Measurements from ENCODE around the gene MEFV.
A peak's percentile ranks its signal among the peaks of the same experiment; 100 is the strongest.

Gene MEFV

DNA sequence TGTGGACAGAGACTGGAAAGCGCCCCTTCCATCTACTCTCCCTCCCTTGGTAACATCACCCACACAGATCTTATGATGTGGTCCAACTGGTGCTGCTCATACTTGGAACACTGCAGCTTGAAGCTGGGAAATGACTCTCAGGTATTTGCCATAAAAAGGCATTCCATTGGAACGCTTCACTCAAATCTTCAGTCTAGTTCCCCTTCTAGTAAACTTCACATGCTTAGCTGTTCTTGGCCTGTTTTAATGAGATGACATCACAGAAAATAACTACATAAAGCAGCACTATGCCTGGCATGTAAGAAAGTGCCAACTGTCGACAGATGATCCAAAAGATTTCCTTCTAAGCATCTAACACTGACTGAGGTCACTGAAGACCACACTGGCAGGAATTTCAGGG is 36.2 kb upstream of the MEFV start:
- H3K4me3 ChIP-seq (ENCODE audit: control insufficient read depth in 1 of 7, extremely low read depth in 1 of 7, insufficient read depth in 4 of 7, low read depth in 2 of 7, low read length in 6 of 7): peak overlapping the region in 1 of 7 experiments; percentile 48
- no peak for DNase-seq
- H3K36me3 ChIP-seq (ENCODE audit: control insufficient read depth in 4 of 4, insufficient read depth in 4 of 4, low read length in 3 of 4): peaks cover 27 to 68% (median 54%) of the 10 kb centered on the region in 4 experiments
- CTCF ChIA-PET: interaction anchor here (0.6 kb wide), 1 partner anchor 23 kb away, joined by 3 read pairs; no protein-coding TSS in a partner anchor
- POLR2A ChIA-PET: no interaction called here
- WGBS (ENCODE audit: insufficient coverage): 97% methylated on average over 3 of the region's 3 CpGs
- H3K4me1 ChIP-seq (ENCODE audit: control extremely low read depth in 1 of 4, control insufficient read depth in 4 of 4, insufficient read depth in 4 of 4, low read length in 3 of 4): no peaks in the 10 kb centered on the region
- H3K27me3 ChIP-seq (replicated peaks in 2 of 5; ENCODE audit: control insufficient read depth in 4 of 5, insufficient read depth in 5 of 5, low read length in 4 of 5): no peaks in the 10 kb centered on the region
- peaks cover 4 to 86% (median 76%) of the 10 kb centered on the region in 5 experiments for H3K9me3 ChIP-seq (ENCODE audit: control extremely low read depth in 1 of 5, control insufficient read depth in 4 of 5, insufficient read depth in 2 of 5, low read depth in 1 of 5, low read length in 4 of 5)
- H3K27ac ChIP-seq (ENCODE audit: insufficient read depth in 1 of 2, low read depth in 1 of 2, low read length in 2 of 2, poor library complexity in 1 of 2, severe bottlenecking in 2 of 2): no peak overlapping the region

DNA sequence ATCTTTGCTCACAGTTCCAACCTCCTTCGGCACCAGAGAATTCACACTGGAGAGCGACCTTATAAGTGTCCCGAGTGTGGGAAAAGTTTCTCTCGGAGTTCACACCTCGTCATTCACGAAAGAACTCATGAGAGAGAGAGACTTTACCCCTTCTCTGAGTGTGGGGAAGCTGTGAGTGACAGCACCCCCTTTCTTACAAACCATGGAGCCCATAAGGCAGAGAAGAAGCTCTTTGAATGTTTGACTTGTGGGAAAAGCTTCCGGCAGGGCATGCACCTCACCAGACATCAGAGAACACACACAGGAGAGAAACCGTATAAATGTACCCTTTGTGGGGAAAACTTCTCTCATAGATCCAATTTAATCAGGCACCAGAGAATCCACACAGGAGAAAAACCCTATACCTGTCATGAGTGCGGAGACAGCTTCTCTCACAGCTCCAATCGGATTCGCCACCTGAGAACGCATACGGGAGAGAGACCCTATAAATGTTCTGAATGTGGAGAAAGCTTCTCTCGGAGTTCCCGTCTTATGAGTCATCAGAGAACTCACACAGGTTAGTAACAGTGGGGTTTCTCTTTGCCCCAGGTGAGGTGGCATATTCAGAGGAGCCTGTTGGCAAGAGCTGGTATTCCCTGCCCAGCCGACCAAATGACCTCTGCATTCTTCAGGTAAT is 33.7 kb upstream of the MEFV start:
- H3K36me3 ChIP-seq (ENCODE audit: control insufficient read depth in 4 of 4, insufficient read depth in 4 of 4, low read length in 3 of 4): peaks cover 35 to 83% (median 74%) of the 10 kb centered on the region in 4 experiments
- H3K27me3 ChIP-seq (replicated peaks in 2 of 5; ENCODE audit: control insufficient read depth in 4 of 5, insufficient read depth in 5 of 5, low read length in 4 of 5): no peaks in the 10 kb centered on the region
- peak overlapping the region in 2 of 7 experiments; percentile 13 to 43 for H3K4me3 ChIP-seq (ENCODE audit: control insufficient read depth in 1 of 7, extremely low read depth in 1 of 7, insufficient read depth in 4 of 7, low read depth in 2 of 7, low read length in 6 of 7)
- CTCF ChIA-PET: interaction anchor here (0.6 to 1.8 kb wide), 4 partner anchors 21 to 154 kb away, joined by 3 to 4 read pairs (median 3); no protein-coding TSS in a partner anchor
- WGBS (ENCODE audit: insufficient coverage): 97% methylated on average over 14 of the region's 16 CpGs
- DNase-seq: peak in 1 of 3 donors; percentile 12
- POLR2A ChIA-PET: no interaction called here
- H3K9me3 ChIP-seq (ENCODE audit: control extremely low read depth in 1 of 5, control insufficient read depth in 4 of 5, insufficient read depth in 2 of 5, low read depth in 1 of 5, low read length in 4 of 5): peaks cover 4 to 89% (median 79%) of the 10 kb centered on the region in 5 experiments
- H3K4me1 ChIP-seq (ENCODE audit: control extremely low read depth in 1 of 4, control insufficient read depth in 4 of 4, insufficient read depth in 4 of 4, low read length in 3 of 4): peaks cover 0 to 1% (median under 1%) of the 10 kb centered on the region in 4 experiments
- H3K27ac ChIP-seq (ENCODE audit: insufficient read depth in 1 of 2, low read depth in 1 of 2, low read length in 2 of 2, poor library complexity in 1 of 2, severe bottlenecking in 2 of 2): no peak overlapping the region

DNA sequence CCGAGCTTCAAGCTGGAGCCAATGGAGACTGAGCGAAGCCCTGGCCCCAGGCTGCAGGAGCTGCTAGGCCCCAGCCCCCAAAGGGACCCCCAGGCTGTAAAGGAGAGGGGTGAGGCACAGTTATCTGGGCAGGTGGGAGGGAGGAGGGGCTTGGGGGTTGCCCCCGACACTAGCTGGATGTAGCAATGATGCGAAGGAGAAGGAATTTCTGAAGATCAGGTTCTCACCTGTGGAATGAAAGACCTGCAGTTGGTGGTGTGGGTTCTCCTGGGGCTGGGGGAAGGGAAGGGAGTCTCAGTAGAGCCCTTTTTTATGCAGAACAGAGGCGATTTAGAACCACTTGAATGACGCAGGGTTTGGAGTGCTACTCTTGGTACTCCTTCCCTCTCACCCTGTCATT is 28.7 kb upstream of the MEFV start:
- Histone ChIP-seq H3K9me3 (ENCODE audit: control extremely low read depth in 1 of 5, control insufficient read depth in 4 of 5, insufficient read depth in 2 of 5, low read depth in 1 of 5, low read length in 4 of 5) (peaks cover 0 to 47% (median 36%) of the 10 kb centered on the region in 5 experiments), H3K4me1 (ENCODE audit: control extremely low read depth in 1 of 4, control insufficient read depth in 4 of 4, insufficient read depth in 4 of 4, low read length in 3 of 4) (peaks cover 2 to 28% (median 26%) of the 10 kb centered on the region in 4 experiments), H3K27ac (ENCODE audit: insufficient read depth in 1 of 2, low read depth in 1 of 2, low read length in 2 of 2, poor library complexity in 1 of 2, severe bottlenecking in 2 of 2) (no peak overlapping the region), H3K36me3 (ENCODE audit: control insufficient read depth in 4 of 4, insufficient read depth in 4 of 4, low read length in 3 of 4) (peaks cover 25 to 52% (median 48%) of the 10 kb centered on the region in 4 experiments), H3K4me3 (ENCODE audit: control insufficient read depth in 1 of 7, extremely low read depth in 1 of 7, insufficient read depth in 4 of 7, low read depth in 2 of 7, low read length in 6 of 7) (peak overlapping the region in 5 of 7 experiments; percentile 77 to 93 (median 87)), H3K27me3 (replicated peaks in 2 of 5; ENCODE audit: control insufficient read depth in 4 of 5, insufficient read depth in 5 of 5, low read length in 4 of 5) (no peaks in the 10 kb centered on the region)
- ChIA-PET CTCF (interaction anchor here (1.7 to 1.8 kb wide), 2 partner anchors 11 to 22 kb away, joined by 3 to 7 read pairs; no protein-coding TSS in a partner anchor), POLR2A (interaction anchor here (0.9 kb wide), 1 partner anchor 13 kb away, joined by 3 read pairs; no protein-coding TSS in a partner anchor)
- no peak for DNase-seq
- WGBS (ENCODE audit: insufficient coverage): 92% methylated on average over 6 of the region's 6 CpGs

DNA sequence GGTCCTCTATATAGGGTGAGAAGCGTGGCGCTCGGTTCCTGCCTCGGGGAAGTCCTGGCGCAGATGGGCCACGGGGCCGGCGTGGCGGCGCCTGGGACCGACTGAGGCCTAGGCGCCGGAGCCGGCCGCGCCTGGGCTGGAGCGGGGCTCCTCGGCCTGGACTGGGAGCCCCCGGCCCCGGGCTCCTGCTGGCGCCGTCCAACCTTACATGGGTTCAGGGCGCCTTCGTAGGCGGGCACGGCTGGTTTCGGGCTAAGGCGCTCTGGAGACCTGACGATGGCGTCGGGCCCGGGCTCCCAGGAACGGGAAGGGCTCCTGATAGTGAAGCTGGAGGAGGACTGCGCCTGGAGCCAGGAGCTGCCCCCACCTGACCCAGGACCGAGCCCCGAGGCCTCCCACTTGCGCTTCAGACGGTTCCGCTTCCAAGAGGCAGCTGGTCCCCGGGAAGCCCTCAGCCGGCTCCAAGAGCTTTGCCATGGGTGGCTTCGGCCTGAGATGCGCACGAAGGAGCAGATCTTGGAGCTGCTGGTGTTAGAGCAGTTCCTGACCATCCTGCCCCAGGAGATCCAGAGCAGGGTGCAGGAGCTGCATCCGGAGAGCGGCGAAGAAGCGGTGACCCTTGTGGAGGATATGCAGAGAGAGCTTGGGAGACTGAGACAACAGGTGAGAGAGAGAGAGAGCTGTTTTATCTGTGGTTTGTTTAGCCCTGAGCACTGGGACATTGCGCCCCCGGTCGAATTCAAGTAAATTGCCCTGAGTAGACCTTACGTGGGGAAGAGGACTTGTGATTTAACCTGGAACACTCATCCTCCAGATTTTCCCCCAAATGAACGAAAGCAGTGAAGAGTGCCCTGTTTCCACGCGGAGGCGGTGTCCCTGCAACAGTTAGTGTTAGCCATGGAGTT is 27.4 kb upstream of the MEFV start:
- CTCF ChIA-PET: interaction anchor here (1.1 to 2.5 kb wide), 5 partner anchors 13 to 173 kb away, joined by 3 to 7 read pairs (median 6); no protein-coding TSS in a partner anchor
- POLR2A ChIA-PET: interaction anchor here (0.7 to 2.0 kb wide), 6 partner anchors 20 to 173 kb away, joined by 3 to 8 read pairs (median 6); partner anchors contain the start of genes ZNF200 and ZSCAN32
- Histone ChIP-seq H3K4me3 (ENCODE audit: control insufficient read depth in 1 of 7, extremely low read depth in 1 of 7, insufficient read depth in 4 of 7, low read depth in 2 of 7, low read length in 6 of 7) (peak overlapping the region; percentile 76 to 93 (median 84)), H3K27ac (ENCODE audit: insufficient read depth in 1 of 2, low read depth in 1 of 2, low read length in 2 of 2, poor library complexity in 1 of 2, severe bottlenecking in 2 of 2) (peak overlapping the region; percentile 89 to 96), H3K4me1 (ENCODE audit: control extremely low read depth in 1 of 4, control insufficient read depth in 4 of 4, insufficient read depth in 4 of 4, low read length in 3 of 4) (peaks cover 2 to 28% (median 26%) of the 10 kb centered on the region in 4 experiments), H3K27me3 (replicated peaks in 2 of 5; ENCODE audit: control insufficient read depth in 4 of 5, insufficient read depth in 5 of 5, low read length in 4 of 5) (no peaks in the 10 kb centered on the region), H3K9me3 (ENCODE audit: control extremely low read depth in 1 of 5, control insufficient read depth in 4 of 5, insufficient read depth in 2 of 5, low read depth in 1 of 5, low read length in 4 of 5) (peaks cover 0 to 34% (median 22%) of the 10 kb centered on the region in 5 experiments), H3K36me3 (ENCODE audit: control insufficient read depth in 4 of 4, insufficient read depth in 4 of 4, low read length in 3 of 4) (peaks cover 11 to 38% (median 35%) of the 10 kb centered on the region in 4 experiments)
- 7% methylated on average over 54 of the region's 56 CpGs for WGBS (ENCODE audit: insufficient coverage)
- no peak for DNase-seq

DNA sequence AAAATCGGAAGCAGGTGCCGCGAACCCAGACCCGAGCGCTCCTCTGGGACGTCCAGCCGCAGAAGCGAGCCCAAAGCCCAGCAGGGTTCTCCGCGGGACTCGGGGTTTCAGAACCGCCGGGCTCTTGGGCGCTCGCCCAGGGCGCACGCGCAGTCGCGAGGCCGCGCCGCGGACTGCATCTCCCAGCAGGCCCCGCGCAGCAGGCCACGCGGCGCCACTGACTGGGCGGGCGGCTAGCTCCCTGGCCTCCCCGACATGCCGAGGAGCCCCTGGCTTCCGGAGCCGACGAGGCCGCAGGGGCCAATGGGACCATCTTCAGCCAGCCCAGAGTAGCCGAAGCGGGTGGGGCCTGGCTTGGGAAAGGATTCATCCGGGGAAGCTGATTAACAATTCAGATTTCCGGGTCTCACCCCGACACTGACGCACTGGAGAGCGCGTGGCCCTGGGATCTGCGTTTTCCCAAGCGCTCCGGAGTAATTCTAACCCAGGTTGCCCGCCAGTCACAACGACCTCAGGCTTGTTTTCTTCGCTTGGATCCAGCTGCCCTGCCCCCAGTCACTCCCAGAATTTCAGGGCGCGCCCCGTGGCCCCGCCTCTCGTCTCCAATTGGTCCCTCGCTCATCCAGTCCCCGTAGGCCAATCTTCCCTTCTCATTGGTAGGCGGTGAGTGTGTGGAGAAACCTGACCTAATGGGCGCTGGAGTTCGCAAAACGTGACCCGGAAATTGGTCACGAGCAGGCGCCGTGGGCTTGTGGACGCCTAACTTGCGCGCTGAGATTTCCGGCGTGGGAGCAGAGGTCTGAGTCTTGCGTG is 26.5 kb upstream of the MEFV start, which contains the start of gene ZNF263:
Gene ZNF263 (plus strand): TSS at position 762 of the 813 bp plus-strand sequence. CDS start 328 bp downstream, outside the sequence.
- Histone ChIP-seq H3K4me3 (ENCODE audit: control insufficient read depth in 1 of 7, extremely low read depth in 1 of 7, insufficient read depth in 4 of 7, low read depth in 2 of 7, low read length in 6 of 7) (peak within 1 kb of the TSS; percentile 76 to 93 (median 84)), H3K27ac (ENCODE audit: insufficient read depth in 1 of 2, low read depth in 1 of 2, low read length in 2 of 2, poor library complexity in 1 of 2, severe bottlenecking in 2 of 2) (peak within 1 kb of the TSS; percentile 89 to 96), H3K4me1 (ENCODE audit: control extremely low read depth in 1 of 4, control insufficient read depth in 4 of 4, insufficient read depth in 4 of 4, low read length in 3 of 4) (peaks cover 2 to 28% (median 26%) of the 10 kb centered on the region in 4 experiments), H3K9me3 (ENCODE audit: control extremely low read depth in 1 of 5, control insufficient read depth in 4 of 5, insufficient read depth in 2 of 5, low read depth in 1 of 5, low read length in 4 of 5) (peaks cover 0 to 26% (median 15%) of the 10 kb centered on the region in 5 experiments), H3K27me3 (replicated peaks in 2 of 5; ENCODE audit: control insufficient read depth in 4 of 5, insufficient read depth in 5 of 5, low read length in 4 of 5) (peaks cover 0 to 1% (median 0%) of the 10 kb centered on the region in 5 experiments), H3K36me3 (ENCODE audit: control insufficient read depth in 4 of 4, insufficient read depth in 4 of 4, low read length in 3 of 4) (peaks cover 8 to 32% (median 29%) of the 10 kb centered on the region in 4 experiments)
- POLR2A ChIA-PET: interaction anchor here (0.6 to 2.0 kb wide), 10 partner anchors 13 to 218 kb away, joined by 3 to 8 read pairs (median 5); partner anchors contain the start of genes CLUAP1, NAA60, TIGD7 and ZNF200
- 0% methylated on average over 65 of the region's 72 CpGs for WGBS (ENCODE audit: insufficient coverage)
- CTCF ChIA-PET: interaction anchor here (1.0 to 2.5 kb wide), 6 partner anchors 14 to 174 kb away, joined by 3 to 7 read pairs (median 4); no protein-coding TSS in a partner anchor
- peak; percentile 97 to 99 (median 99) for DNase-seq

Data from common myeloid progenitor, CD34-positive (primary cell).